GM19467 (cell line): Measurements from ENCODE around the gene G6PC3.
"Not testable (repeated sequence)": the region's sequence is repeated elsewhere in the genome, so short reads cannot be mapped to it uniquely, and the experiment has no call there.

Source experiments
- ATAC-seq: cut with Tn5 transposase; IDR thresholded peaks from one replicate; pipeline ENCODE4 v1.9.1; 2021; ENCODE audit warnings: mild to moderate bottlenecking, moderate library complexity; ENCODE audit not compliant: unreplicated experiment

The G6PC3 gene

GRCh38 chr17:44105941-44106340 lies 35.4 kb downstream of the G6PC3 start:
- no peak for ATAC-seq

DNA sequence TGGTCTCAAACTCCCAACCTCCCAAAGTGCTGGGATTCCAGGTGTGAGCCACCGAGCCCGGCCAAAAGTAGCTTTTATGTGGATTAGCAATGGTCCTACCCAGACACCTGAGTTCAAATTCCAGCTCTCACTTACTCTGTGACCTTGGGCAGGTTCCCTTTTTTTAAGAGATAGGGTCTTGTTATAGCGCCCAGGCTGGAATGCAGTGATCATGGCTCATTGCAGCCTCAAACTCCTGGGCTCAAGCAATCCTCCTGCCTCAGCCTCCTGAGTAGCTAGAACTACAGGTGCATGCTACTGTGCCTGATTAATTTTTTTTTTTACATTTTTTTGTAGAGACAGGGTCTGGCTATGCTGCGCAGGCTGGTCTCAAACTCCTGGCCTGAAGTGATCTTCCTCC lies 36.3 kb downstream of the G6PC3 start:
- ATAC-seq, result no peak

DNA sequence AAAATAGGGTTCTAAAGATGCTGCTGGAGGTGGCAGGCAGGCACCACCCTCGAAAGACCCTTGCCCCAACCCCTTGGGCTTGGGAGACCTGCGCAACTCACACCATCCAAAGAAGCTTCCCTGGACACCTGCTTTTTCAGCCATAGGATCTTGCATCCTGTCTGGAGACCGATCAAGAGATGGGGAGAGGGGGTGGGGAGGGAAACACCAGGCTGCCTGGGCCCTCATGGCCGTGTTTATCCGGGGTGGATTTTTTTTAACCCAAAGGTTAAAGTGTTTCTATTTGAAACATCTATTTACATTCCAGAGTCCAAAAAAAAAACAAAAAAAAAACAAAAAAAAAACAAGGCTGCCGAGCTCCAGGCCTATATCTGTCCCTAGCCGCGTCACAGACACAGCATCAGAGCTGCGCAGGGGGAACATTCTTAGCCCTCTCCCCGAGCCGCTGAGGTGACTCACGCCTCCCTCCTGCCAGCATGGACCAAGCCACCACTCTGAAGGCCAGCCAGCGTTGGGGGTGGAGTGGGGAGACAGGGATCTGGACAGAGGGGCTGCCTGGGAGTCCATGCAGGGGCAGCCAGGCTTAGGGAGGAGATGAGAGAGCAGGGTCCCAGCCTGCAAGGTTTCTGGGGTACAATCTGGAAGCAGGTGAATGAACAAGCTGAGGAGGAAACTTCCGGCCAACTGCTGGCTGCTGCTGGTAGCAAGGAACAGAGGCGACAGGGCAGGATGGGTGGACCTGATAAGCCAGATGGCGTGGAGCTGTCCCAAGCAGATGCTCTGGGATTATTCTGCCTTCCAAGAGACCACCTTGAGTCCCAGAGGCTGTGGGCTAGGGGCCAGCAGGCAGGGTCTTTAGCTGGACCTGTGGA lies 38.1 kb downstream of the G6PC3 start:
- no peak for ATAC-seq

GRCh38 chr17:44109312-44109630 lies 38.7 kb downstream of the G6PC3 start:
- no peak for ATAC-seq

DNA sequence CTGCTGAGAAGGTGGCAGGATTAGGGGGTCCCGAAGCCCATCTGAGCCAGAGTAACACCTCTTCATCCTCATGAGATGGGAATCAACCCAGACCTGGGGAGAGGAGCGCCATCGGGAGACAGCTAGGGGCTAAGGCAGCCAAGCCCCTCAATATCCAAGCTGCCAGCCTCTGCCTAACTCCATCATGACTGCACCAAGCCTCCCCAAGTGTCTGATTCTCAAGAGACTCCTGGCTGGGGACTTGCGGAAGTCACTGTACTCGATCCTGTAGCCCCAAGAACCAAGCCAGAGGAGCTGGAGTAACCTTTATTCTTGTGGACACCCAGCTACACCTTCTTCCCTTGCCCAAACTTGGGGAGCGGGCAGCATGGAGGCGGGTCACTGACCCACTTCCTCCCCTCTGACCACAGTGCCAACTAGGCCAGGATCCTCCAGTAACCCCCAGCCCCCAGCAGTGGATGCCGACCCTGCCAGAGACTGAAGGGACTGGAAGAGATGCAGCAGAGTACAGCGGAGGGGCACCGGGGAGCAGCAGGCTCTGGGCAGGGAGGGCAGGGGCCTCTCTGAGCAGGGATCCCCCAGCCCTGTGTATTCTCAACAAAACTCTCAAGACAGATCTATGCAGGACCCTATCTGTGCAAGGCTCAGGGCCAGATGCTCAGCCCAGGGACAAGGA lies 39.6 kb downstream of the G6PC3 start:
- no peak for ATAC-seq

DNA sequence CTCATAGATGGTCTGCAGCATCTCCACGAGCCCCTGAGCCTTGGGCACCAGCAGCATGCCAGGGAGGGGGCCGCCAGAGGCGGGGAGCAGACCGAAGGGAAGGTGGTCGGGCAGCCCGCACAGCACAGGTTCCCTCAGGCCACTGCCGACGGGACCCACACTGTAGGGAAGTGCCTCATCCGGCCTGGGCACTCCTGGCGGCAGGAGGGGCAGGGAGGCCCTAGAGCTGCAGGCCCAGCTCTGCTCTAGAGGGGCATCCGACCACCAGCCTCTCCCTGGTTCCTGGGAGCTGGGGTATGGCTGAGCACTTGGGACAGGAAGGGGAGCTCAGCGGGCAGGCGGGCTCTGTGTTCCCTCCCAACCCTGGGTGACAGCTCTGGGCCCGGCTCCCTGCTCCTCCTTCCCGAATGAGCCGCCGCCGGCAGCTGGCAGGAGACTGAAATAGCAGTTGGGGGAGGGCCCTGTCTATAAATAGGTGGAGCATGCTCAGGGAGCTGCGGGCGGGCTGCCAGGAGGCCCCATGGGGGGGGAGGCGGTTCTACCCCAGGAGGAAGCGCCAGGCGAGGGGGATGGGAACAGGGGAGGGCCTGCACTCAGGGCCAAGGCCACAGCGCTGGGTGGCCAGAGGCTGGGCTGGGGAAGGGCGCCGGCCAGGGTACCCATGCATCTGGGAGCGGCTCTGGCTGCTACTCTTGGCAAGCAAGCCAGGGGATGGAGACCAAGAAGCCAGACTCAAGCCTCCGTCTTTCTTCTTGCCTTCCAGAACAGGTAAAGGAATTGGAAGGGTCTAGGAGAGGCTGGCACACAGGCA lies 40.5 kb downstream of the G6PC3 start:
- no peak for ATAC-seq

DNA sequence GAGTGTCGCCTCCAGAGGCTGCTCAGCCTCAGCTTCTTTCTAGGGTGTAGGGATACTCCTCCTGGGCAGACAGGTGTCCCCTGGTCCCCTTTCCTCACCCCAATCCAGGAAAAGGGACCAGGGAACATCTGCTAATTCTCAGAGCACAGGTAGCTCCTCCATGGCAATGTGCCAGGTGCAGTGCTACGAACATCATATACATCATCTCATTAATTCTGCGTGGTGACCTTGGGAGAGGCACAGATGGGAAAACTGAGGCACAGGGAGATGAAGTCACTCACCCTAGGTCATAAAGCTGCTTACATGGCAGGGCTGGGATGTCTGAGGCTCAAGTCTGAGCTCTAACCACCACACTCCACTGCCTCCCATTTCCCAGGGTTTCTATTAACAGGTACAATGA lies 41.2 kb downstream of the G6PC3 start:
- no peak for ATAC-seq

DNA sequence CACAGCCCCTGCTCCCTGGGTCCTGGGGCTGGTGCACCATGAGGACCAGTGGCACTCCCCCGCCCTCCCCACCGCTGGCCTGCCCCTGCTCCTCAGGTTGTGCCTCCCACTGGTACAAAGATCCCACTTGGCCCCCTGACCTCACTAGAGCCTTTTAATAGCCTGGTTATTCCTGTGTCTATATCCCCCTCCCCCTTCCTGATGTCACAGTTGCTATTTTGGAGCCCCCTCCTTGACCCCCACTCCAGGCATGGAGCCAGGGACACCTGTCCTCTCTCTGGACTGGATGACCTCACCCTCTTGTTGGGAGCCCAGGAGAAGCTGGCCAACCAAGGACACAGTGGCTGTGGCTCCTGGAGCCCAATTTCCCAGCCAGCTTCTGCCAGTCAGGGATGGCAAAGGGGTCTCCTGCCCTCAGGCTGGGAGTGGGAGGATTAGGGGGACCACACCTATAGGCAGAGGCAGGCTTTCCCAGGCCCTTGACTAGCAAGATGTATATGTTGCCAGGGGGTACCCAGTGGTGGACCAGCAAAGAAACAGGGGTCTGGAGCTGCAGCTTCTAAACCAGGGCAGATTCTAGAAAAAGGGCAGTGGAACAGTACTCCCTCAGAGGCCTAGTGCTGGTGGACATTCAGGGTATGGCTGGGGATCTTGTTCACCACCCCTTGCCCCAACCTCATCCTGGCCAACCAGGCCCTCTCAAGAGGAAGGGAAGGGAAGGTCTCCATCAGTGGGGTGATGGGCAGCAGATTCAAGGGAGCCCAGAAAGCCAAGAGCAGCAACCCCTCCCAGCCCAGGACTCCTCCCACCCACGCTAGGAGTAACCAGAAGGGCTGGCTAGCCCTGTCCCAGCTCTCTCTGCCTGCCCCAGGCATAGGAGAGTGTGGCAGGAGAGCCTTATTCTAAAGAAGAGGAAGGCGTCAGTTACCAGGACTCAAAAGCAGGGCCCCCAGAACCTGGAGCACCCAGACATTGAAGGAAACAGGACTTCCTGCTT lies 42.0 kb downstream of the G6PC3 start:
- ATAC-seq, result no peak

DNA sequence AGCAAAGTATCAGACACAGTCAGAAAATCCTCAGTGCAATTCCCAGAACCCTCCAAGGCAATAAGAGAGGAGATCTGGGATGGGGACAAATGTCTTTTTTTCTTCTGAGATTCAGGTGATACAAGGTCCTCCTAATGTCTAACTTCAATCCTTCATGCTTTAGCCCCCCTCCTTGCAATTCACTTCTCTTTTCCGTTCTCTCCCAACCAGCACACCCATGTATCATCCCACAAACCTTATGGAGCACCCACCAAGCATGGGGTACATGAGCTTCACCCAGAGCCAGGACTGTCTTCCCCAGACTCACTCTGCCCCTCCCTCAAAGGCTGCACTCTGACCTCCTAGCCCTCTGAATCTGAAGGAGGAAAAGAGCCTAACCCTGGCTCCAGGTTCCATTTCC lies 42.8 kb downstream of the G6PC3 start:
- ATAC-seq, result no peak

DNA sequence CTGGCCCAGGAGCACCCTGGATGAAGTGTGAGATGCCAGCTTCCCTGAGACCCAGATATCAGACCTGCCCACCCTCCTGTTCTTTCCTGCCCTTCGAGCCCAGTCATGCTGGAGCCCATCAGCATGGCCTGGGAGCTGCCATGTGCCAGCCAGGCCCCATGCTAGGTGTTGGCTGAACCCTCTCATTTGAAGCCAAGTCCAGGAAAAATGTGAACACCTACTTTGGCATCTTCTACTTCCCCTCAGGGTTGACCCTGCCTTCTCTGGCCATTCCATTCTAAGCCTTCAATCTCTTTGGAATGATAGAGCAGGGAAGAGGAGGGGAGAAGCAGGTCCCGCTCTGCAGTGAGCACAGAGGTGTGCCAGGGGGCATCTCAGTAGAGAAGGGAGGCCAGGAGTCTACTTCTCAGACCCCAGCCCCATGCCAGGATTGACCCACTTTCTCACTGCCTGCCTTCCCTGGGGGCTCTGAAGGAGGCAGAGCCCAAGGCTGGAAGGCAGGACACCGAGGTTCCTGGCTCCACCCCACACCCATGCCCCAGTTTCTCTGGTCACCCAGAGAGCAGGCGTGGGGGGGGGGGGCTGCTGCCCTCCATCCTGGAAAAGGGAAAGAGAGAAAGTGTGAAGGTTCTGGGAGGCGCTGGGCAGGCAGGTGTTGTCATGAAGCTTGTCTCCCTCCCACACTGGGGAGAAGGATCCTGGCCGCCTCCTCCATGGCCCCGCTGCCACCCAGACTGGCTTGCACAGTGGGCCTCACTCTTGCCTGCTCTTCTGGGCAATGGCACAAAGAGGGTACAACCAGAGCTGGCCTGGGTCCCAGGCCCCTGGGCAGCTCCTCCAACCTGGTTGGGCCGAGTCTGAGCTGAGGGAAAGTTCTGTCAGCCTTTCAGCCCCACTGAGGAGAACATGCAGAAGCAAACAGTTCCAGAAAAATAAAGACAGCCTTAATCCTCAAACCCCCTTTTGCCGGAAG lies 43.6 kb downstream of the G6PC3 start:
- ATAC-seq, result no peak

- ATAC-seq, result no peak
Measured at GRCh38 chr17:44115585-44116415, 45.3 kb downstream of the G6PC3 start.

DNA sequence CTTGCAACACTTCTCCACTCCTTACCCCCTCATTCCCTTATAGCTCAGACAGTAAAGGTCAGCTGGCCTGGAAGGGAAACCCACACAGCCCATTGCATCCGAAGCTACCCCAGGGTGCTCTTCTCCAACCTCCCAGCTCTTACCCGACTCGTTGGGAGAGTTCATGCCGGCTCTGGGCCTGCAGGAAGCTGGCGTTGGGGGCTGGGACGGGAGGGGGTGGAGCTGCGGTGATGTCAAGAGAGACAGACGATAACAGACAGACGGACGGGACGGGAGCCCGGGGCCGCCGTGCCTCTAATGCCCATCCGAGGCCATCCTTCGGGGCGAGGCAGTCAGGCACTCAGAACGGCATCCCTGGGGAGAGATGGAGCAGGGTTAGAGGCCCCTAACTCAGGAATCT lies 46.8 kb downstream of the G6PC3 start:
- ATAC-seq, result no peak

GRCh38 chr17:44118427-44119050 lies 48.0 kb downstream of the G6PC3 start:
- ATAC-seq, result no peak

DNA sequence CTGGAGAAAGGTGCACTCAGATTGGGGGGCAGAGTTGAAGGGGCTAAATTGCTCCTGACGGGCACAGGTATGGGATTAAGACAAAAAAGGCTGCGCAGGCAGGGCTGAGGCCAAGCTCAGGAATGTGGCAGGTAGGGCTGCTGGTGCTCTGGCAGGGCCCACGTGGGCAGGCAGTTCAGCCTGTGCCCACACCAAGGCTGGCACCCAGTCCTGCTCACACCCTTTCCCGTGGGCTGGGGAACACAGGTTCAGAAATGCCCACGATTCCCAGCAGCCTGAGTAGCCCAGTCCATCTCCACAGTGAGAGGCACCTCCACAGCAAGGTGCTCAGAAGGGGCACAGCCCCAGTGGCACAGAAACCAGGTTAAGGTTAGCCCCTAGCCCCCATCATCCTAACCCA lies 48.5 kb downstream of the G6PC3 start:
- no peak for ATAC-seq

- ATAC-seq, result no peak
Measured at GRCh38 chr17:44119798-44120197, 49.3 kb downstream of the G6PC3 start.

DNA sequence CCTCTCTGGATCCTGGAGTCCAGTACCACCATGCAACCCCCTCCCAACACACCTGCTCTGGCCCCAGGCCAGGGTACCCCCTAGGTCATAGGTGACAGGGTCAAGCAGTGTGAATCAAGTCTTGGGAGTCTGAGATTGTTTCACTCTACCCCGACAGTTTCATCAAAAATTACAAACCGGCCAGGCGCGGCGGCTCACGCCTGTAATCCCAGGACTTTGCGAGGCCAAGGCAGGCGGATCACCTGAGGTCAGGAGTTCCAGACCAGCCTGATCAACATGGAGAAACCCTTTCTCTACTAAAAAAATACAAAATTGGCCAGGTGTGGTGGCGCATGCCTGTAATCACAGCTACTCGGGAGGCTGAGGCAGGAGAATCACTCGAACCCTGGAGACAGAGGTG lies 49.7 kb downstream of the G6PC3 start:
- not testable (repeated sequence) for ATAC-seq

DNA sequence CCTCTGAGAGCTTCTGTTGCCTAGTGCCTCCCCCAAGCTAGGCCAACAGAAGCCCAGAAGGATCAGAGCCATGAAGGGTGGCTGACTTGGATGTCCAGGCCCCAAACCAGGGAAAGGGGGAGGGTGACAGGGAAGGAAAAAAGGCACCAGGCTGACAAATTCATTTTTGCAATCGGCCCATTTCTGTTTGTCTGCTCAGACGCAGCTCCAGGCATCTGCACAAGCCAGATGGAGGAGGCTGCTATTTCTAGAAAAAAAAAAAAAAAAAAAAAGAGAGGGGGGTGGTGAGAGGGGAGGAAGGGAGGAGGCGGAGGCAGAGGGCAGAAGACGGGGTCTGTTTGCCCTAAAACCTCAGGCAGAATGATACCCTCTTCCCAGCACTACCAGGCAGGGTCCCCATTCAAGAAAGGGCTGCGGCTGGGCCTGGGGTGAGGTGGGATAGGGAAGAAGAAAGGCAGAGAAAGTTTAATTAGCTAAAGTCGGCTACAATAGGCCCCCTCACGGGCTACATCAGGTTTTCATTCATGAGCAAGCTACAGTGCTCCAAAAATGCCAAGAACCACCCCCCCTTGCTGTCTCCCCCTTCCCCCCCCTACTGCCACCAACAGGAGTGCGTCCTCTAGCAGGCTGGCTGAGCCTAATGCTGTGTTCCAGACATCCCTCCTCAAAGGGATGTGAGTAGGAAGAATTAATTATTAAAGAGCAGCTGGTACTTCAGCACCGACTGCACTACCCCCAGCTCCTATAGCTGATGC lies 50.5 kb downstream of the G6PC3 start:
- no peak for ATAC-seq
